Germinal center (tissue), 1 donor: ENCODE results near the gene LRRTM4.

Experiments
- DNase-seq: peaks from one replicate; pipeline ENCODE4 v3.0.0; 2012; ENCODE audit warnings: mixed read lengths, low spot score

LRRTM4 gene

DNA sequence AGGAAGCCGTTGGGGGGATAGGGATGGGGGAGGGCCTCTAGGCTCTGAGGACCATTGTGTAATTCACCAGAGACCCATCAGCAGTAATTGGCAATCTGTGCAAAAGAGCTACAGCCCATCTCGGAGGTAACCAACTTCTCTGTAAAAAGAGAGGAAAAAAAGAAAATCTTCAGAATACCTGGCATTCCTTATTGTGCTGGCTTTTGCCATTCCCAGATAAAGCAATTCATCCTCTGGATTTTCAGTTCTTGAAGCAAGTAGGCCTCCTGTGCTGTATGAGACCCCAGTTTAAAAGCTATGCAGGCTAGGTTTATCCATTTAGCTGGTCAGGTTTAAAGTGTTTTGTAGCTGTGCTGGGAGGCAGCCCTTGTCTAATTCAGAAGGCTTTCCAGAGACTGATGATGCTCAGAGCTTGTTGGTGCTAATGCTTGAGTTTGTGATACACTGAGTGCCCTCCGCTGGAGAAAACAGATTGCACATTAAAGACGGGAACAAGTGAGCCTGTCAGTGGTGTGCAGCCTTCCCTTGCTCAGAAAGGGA, at the start of gene LRRTM4:
Gene LRRTM4 (minus strand): TSS at position 446 of the 540 bp plus-strand sequence.
- DNase-seq, result no peak

DNA sequence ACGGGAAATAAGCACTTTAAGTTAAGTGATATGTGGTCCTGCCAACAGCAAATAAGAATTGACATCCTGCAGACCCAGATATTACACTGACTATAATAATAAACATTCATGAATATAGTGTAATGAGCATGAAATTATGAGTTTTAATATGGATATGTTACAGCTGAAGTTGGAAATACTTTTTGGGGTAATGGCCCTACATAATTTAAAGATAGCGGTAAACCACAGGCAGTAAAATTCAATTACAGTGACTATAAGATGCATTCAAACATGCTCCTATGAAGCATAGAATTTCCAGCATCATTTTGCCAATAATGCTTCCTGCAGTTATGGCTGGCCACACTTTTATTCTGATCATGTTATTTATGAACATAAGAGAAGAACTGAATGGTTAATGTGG, 49.4 kb upstream of the LRRTM4 start:
- no peak for DNase-seq

DNA sequence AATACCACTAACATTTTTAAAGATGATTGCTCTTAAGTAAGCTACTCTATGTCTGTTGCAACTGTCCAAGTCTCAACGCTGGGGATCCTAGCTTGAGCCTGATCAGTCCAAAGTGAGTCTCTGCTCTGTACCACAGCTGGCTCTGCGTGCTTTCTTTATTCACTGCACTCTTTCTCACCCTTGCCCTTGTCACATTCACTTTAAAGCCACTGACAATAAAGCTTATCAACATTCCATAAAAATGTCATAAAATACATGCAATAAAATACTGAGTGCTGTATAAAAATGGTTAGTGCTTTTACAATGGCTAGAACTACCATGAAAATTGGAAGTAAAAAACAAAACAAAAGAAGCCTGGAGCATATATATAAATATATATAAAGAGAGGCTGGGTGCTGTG, 45.5 kb upstream of the LRRTM4 start:
- no peak for DNase-seq

DNA sequence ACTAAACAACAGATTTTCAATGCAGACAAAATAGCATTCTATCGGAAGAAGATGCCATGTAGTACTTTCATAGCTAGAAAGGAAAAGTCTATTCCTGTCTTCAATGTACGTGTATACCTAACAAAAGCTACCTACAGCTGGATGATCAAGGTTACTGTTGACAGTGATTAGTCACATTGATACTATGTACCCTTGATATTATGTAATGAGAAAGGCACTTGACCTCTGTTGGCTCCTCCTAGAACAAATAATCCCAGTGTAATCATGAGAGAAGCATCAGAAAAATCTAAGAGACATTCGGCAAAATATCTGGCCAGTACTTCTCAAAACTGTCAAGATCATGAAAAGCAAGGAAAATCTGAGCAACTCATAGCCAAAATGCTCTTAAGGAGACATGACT, 44.4 kb upstream of the LRRTM4 start:
- no peak for DNase-seq

DNA sequence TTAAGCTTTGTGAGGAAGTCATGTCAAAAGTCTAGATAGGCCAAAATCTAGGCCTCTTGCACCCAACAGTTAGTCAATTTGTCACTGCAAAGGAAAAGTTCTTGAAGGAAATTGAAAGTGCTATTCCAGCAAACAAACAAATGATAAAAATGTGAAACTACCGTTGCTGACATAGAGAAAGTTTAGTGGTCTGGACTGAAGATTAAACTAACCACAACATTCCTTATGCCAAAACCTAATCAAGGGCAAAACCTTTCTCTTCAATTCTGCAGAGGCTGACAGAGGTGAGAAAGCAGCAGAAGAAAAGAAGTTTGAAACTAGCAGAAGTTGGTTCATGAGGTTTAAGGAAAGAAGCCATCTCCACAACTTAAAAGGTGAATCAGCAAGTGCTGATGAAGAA, 44.0 kb upstream of the LRRTM4 start:
- DNase-seq, result no peak

DNA sequence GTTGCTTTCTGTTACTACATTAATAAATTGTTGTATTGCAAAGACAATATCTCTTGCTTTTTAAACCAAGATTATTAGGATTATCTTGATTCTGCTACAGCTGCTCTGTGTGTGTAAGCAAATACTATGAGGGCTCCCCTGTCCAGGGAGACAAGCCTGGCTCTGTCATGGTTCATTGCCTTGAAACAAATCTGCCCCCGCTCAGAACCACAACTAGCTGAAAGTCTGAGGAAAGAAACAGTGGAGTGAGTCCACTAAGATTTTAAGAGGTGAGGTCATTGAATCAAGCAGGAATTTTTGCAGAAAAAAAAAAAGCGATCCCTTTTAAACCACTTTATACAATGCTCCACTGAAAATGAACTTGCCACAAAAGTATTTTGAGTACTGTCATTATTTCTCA, 30.8 kb upstream of the LRRTM4 start:
- DNase-seq, result no peak

DNA sequence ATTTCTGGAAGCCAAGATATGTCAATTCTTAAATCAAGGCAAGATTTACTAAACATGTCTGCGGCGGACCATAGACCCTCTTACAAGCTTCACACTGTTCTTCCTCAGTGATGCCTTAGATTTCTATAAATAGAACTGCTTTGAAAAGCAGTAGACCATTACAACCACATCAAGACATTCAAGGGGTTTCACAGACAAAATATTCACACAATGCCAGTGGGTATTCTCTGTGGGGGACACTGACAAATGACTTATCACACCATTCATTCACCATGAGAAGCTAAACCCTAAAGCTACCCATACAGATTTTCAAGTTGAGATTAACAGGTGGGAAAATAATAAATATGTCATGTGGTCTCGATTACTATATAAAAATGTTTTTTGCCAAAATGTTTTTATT, 15.9 kb upstream of the LRRTM4 start:
- DNase-seq, result no peak

DNA sequence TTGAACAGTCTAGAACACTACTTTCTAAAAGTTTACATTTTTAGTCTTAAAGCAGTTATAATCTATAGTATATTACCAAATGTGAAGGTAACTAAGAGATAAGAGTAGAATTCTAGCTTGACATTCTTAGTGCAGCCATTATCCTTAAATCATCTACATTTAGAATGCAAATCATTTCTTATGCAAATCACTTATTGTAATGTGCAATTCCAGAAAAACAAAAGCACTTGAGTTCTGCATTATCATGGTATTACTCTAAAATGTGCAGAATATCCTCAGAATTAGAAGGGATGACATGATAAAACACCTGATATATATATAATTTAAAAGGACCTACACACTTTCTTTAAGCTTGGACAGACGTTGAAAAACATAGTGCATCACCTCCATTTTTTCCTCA, 712 bp upstream of the LRRTM4 start:
- DNase-seq, result no peak

DNA sequence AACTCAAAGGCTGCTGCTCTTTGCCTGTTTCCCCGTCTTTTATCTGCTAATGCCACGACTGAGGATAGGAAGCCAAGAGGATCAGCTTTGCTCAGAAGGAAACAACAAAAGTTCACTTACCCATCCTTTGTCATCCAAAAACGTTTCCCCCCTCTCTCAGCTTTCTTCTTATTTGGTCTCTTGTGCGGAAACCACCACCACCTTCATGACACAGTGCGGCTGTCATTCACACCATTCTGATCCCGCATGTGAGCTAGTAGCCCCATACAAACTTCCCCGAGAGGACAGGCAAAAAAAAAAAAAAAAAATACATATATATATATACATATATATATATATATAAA, 656 bp downstream of the LRRTM4 start:
- no peak for DNase-seq

DNA sequence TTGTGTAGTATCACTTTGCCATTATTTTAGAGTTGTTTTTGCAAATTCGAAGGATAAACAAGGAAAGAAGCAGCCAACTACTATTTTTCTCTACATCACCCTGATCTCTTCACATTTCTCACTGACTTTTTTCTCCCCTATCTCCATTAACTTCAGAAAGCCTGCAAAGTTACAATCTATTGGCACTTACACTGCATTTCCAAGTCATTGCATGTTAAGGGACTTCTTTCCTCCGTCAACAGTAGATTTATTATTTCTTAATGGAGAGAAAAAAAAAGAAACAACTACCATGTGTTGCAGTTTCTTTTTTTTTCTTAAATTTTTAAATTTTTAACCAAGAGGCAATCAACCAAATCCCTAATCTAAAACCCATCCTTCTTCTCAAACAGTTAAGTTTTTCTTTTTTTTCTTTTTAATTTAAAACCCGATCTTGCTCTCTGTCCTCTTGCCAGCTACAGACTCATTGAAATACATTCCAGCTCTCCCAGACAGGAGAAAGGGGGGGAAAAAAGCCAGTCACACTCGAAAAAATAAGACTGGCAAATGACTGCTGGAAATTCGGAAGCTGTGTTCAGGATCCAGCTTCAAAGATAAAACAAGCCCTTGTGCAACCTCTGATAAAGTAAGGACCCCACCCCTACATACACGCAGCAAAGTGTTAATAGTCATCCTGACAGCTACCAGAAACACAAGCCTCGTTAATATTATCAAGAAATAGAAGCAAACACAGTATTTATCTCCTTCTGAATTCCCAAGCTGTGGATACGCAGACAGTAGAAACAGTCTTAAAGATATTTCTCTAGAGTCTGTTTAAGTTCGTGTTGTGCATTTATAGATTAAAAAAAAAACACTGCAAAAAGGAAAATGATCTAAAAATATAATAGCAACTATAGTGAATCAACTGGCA, 1.3 kb downstream of the LRRTM4 start:
- DNase-seq, result no peak

DNA sequence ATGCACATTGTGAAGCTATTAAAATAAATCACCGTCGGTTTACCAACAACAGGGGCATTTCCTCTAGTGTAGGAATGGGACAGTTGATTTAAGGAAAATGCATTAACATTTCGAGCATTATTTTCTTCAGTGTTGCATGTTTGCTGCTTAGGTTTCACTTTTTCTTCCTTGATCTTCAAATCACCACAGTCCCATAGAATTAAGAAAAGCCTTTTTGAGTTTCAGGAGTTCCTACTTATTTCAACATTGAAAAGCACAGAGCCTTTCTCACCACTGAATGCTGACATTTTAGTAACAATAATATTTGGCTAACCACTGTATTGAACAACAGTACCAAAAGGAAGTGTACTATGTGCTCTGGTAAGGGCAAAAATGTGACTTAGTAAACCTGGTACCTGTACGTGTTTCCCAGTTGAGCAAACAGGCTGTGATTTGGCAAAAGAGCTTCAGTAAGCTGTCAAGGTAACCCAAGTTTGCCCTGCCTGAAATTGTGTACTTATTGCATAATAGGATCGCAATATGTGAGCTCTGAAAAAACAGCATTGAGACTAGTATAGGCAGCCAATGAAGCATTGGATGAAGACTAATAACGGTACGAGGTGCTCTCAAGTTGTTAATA, 2.2 kb downstream of the LRRTM4 start:
- DNase-seq, result no peak

DNA sequence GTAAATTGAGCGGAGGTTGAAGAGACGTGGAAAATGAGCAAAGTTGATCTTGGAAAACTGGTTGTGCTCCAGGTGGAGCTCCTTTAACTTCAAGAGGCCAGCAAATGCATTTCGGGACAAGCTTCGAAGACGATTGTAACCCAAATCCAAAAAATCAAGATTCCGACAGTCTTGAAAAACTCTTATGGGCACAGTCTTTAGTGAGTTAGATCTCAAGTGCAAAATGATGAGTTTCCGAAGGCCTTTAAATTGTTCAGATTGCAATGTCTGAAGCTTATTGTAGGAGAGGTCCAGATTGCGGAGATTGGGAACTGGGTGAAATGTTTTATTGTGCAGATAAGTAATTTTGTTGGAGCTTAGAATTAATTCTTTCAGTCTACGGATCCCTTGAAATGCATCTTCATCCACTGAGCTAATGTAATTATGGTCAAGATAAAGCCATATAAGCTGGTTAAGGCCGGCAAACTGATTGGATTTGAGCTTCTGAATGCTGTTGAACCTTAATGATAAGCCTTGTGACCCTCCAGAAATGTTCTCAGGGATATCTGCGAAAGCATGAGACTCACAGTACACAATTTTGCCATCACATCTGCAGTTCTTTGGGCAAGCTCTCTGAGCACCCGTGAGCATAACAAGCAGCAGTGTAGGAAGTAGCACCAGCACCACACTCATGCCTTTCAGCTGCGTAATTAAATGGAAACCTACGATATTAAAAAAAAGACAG, 2.9 kb downstream of the LRRTM4 start:
- DNase-seq, result no peak

DNA sequence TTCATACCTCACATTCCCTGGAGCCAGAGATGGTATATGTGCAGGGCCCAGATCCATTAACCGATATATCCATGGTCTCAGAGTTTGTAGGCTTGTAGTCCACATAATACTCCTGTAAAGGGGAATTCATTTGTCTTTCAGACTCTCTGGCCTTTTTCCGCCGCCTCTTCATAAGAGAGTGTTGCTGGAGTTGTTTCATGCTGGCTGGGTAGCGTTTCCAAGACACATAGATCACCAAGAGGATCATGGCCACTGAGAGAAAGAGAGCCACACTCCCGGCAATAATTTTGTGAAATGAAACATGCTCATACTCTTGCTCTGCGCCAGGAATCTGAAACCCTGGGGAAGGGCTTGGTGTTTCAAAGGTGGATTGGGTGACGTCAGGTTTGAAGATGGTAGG, 3.9 kb downstream of the LRRTM4 start:
- no peak for DNase-seq

DNA sequence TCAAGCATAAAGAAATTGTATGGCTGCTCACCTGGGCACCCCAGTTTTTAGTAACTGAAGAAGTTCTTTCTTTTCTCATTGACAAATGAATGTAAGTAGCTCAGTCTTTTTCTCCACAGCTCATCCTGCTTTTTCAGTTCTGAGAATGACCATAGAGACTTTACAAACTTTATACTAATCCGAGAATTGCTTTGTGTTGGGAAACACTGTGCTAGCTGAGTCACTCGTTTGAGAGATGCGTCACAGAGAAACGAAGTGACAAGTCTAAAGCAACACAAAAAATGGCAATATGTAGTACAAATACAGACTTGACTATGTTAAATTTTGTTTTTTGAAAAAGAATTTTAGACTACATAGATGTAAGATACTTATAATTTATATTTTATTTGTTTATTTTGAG, 9.0 kb downstream of the LRRTM4 start:
- DNase-seq, result no peak

DNA sequence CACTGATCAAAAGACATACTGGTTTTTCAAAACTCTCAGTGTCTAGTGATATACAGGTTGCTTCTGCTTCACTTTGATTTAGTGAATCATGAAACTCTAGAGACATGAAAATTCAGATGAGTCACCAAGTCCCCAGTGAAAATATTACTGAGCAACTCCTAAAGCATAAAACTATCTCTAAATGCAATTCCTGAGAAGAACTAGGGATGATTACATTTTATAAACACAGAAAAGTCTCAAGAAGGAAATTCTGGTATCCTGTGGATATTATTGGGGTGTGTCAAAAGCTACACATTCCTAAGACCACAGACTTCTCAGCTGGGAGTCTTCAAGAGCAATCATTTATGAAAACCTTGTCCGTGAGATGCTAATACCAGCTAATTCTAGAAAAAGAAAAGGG, 9.7 kb downstream of the LRRTM4 start:
- no peak for DNase-seq

DNA sequence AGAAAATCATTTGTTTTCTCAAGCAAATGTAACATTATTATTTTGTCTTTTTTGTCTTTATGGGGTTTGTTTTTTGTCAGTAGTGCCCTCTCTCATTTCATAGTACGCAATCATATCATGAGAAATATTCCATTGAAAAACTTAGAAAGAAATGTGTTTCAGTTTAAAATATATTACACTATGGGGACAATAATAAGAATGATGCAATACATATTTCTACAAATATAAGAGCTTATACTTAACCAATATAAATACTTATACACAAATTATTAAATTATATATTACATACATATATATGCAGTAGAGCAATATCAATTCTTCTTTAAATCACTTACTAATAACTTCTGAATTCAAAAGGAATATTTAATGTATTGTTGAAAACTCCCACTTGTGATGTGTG, 13.7 kb downstream of the LRRTM4 start:
- no peak for DNase-seq

DNA sequence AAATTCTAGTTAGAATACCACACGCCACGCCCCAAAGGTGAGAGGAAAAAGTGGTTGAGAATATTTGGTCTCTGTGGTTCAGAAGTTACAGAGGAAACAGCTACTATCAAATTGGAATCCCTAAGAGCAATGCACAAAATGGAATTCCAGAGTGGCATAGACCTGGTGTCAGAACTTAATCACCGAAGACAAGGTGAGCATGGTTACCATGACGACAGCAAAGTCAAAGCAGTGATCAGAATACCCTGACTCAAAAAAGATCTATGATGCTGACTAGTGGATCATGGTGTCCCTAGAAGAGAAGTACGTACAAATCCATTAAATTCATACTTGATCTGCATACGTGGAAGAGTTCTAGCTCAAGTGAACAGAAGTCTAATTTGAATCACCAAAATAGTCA, 14.5 kb downstream of the LRRTM4 start:
- DNase-seq, result no peak

DNA sequence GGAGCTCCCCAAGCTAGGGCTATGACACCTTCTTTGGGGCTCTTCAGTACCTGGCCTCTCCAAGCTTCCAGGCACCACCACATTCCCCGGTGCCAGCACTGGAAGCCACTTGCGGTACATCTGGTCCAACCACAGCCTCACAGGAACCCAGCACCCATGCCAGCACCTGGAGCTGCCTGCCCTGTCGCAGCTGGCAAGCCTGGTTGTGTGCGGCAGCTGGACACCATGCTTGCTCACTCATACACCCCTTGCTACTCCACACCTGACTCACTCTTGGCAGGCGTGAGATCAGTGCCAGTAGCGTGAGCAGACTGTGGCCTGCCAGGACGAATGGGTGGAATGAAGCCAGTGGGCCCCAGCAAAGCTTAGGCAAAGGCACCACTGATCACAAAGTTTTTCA, 34.0 kb downstream of the LRRTM4 start:
- DNase-seq, result no peak

DNA sequence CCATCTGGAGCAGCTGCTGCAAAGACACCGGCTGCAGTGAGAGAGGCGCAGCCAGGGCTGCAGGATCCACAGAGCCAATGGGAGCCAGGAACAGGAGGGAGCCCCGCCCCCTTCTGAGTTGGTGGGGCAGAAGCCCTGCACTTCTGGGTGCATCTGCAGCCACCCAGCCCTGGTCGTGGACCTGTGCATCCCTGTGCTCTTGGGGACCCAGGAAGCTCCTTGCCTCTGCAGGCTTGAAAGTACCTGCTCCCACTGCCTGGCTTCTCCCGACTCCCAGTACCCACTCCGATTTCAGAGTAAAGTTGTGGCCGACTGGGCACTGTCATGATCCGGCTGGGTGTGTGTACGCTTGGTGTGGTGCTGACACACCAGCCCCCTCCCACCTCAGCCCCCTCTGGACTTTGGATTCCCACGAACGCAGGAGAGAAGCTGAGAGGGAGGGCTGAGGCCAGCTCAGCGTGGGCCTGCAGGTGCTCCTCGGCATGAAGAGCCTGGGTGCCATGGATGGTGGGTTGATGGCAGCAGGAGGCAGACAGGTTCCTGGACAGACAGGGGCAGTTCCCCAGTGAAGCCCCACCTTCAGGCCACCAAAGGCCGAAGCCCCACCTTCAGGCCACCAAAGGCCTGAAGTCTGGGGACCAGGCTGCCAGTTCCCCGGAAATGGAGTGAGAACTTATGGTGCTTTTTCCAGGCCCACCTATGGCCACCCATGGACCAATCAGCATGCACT, 34.9 kb downstream of the LRRTM4 start:
- DNase-seq, result no peak

DNA sequence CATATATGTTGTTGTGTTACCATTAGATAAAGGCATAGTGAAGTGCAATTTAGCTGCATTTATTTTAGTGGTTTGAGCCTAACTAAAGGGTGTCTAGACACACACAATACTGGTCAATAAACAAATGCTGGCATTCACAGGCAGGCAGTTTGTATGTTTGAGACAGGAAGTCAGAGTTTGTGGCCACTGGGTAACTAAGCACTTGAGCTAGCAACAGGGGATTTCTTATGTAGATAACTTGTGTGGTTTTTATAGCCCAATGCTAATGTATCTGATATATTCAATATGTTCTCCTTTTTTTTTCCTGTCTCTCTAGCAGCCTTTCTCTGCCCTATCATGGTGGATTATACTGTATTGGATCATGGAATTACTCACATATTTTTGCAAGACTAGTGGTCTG, 38.1 kb downstream of the LRRTM4 start:
- DNase-seq, result no peak

DNA sequence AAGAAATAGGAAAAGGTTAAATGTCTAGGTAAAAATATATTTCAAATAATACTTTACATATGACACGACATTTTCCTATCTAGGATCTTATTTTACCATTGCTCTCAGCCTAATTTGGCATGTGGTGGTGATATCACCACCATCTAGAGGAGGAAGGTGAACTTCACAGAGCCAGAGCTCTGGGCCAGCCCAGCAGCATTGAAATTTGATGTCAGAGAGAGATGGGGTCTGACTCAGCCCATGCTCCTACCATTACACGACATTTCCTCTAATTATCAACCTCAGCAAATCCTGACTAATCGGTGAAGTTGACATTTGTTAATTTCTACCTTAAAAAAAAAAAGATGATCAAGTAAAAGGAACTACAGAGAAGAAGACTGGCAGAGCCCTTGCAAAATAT, 42.3 kb downstream of the LRRTM4 start:
- DNase-seq, result no peak

DNA sequence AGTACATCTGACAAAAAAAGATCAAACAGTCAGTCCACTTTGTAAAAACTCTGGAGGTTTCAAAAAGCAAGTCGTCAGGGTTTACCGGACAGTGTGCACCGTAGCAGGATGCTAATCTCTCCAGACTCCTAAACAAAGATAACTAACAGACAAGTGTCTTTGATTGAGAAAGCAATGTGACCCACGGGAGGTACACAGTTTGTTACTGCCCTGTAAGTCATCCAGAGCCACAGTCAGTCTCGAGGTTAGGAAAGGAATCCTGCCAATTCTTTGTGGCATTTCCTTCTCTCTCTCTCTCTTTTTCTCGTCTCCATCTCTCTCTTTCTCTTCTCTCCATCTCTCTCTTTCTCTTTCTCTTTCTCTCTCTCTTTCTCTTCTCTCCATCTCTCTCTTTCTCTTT, 42.8 kb downstream of the LRRTM4 start:
- no peak for DNase-seq
